IPS-NIHi11 (cell line): ENCODE data around the gene QARS1.

ENCODE experiments used
- DNase-seq: peaks from one replicate; pipeline ENCODE4 v3.0.0; 2012; ENCODE audit warnings: mixed read lengths, low spot score

The QARS1 gene

GRCh38 chr3:49053543-49053942, 51.0 kb downstream of the QARS1 start:
- DNase-seq = no peak
